HCT116 (cell line): ENCODE results near the gene HS6ST1. TPM values are rescaled to one million over a fixed set of nuclear protein-coding genes. Genes with fewer than 3 reads are reported as not detected.

Experiments
- ATAC-seq: fragments of 200-7000 bp; cut with Tn5 transposase; 2 replicates; pipeline ENCODE4 v1.9.1; 2020; ENCODE audit warnings: mild to moderate bottlenecking, moderate library complexity
- BruUV-seq: library from RNA; stranded (reverse); fragments of 400-500 nt; replicated peaks from 2 replicates; lab custom pipeline; 2021; lab: Mats Ljungman, UMichigan
- CTCF ChIA-PET: fragments of 300-600 bp; sonication (Branson Sonifier 250); formaldehyde crosslinking; loops from one replicate; lab custom pipeline; 2021; ENCODE audit warnings: antibody characterized with exemption; lab: Charles Lee
- POLR2A ChIA-PET: fragments of 300-600, 350-600 bp; sonication (Branson Sonifier 250); formaldehyde crosslinking; loops from one replicate; lab custom pipeline; 2021; ENCODE audit warnings: antibody characterized with exemption; lab: Charles Lee
- RAD21 ChIA-PET, 2 experiments: fragments of 300-600 bp; sonication (Branson Sonifier 250); formaldehyde crosslinking; loops; one replicate each; lab custom pipeline; 2023; ENCODE audit warnings: low total read pairs in 2 of 2; ENCODE audit not compliant: uncharacterized antibody in 2 of 2, unreplicated experiment in 2 of 2, low non-redundant PET in 1 of 2; lab: Charles Lee
- DNase-seq: peaks from one replicate; pipeline ENCODE4 v3.0.0-alpha.2; 2010; ENCODE audit warnings: low read depth, low spot score
- H2AFZ ChIP-seq: fragments of 200-600 bp; shearing (Covaris generic), sonication (generic); 2 replicates; pipeline ENCODE4 v1.6.1; 2017; ENCODE audit warnings: low read depth, mixed run types, mixed read lengths, antibody characterized with exemption, low read length; ENCODE audit not compliant: poor library complexity, severe bottlenecking
- H3K27ac ChIP-seq: 2 replicates; pipeline ENCODE4 v1.5.1; 2012; ENCODE audit warnings: low read depth, low read length
- H3K27me3 ChIP-seq: fragments of 200-600 bp; sonication (generic); 2 replicates; pipeline ENCODE4 v1.6.1; 2016; ENCODE audit warnings: mixed run types, low read length, mixed read lengths; ENCODE audit not compliant: insufficient read depth
- H3K36me3 ChIP-seq, 2 experiments: fragments of 200-500 bp in 1 of 2; fragments of 200-600 bp in 1 of 2; sonication (Bioruptor generic) in 1 of 2; sonication (generic) in 1 of 2; 2 replicates each; pipeline versions ENCODE4 v1.5.1 to v1.6.1; 2014 to 2016; ENCODE audit warnings: low read length in 2 of 2, inconsistent platforms in 1 of 2, mixed read lengths in 1 of 2, mixed run types in 1 of 2; ENCODE audit not compliant: insufficient read depth in 2 of 2, control insufficient read depth in 1 of 2
- H3K4me1 ChIP-seq, 2 experiments: fragments of 200-600 bp in 1 of 2; sonication (generic) in 1 of 2; 2 replicates each; pipeline versions ENCODE4 v1.5.1 to v1.6.1; 2012 to 2017; ENCODE audit warnings: low read length in 2 of 2, inconsistent platforms in 1 of 2, mild to moderate bottlenecking in 1 of 2, mixed read lengths in 1 of 2, mixed run types in 1 of 2, moderate library complexity in 1 of 2; ENCODE audit not compliant: insufficient read depth in 2 of 2, control insufficient read depth in 1 of 2
- H3K4me2 ChIP-seq: fragments of 200-600 bp; sonication (generic); 2 replicates; pipeline ENCODE4 v1.6.1; 2017; ENCODE audit warnings: mixed run types, low read length, mixed read lengths
- H3K4me3 ChIP-seq, 2 experiments: fragments of 200-600 bp in 1 of 2; sonication (generic) in 1 of 2; replicated peaks in 1 of 2; 2 replicates each; pipeline ENCODE4 v1.5.1; 2011 to 2016; ENCODE audit warnings: low read length in 2 of 2, control low read depth in 1 of 2, low read depth in 1 of 2, mild to moderate bottlenecking in 1 of 2, mixed read lengths in 1 of 2, mixed run types in 1 of 2
- H3K79me2 ChIP-seq: fragments of 200-600 bp; sonication (generic); 2 replicates; pipeline ENCODE4 v1.6.1; 2017; ENCODE audit warnings: mild to moderate bottlenecking, mixed run types, low read length, moderate library complexity, mixed read lengths; ENCODE audit not compliant: insufficient read depth
- H3K9ac ChIP-seq: fragments of 200-600 bp; sonication (generic); 2 replicates; pipeline ENCODE4 v1.6.1; 2016; ENCODE audit warnings: low read length, mixed read lengths
- H3K9me2 ChIP-seq: fragments of 200-600 bp; sonication (generic), shearing (Covaris generic); 2 replicates; pipeline ENCODE4 v1.6.1; 2017; ENCODE audit warnings: mixed run types, mild to moderate bottlenecking, moderate library complexity; ENCODE audit not compliant: insufficient read depth
- H3K9me3 ChIP-seq, 2 experiments: fragments of 200-500 bp in 1 of 2; fragments of 200-600 bp in 1 of 2; sonication (Bioruptor generic) in 1 of 2; sonication (generic) in 1 of 2; 2 replicates each; pipeline ENCODE4 v1.6.1; 2014 to 2017; ENCODE audit warnings: low read length in 2 of 2, mixed read lengths in 2 of 2, inconsistent platforms in 1 of 2, low read depth in 1 of 2, mild to moderate bottlenecking in 1 of 2, mixed run types in 1 of 2, moderate library complexity in 1 of 2; ENCODE audit not compliant: control insufficient read depth in 1 of 2, insufficient read depth in 1 of 2
- H4K20me1 ChIP-seq: fragments of 200-600 bp; sonication (generic), shearing (Covaris generic); 2 replicates; pipeline ENCODE4 v1.6.1; 2017; ENCODE audit warnings: mixed run types, mild to moderate bottlenecking, moderate library complexity; ENCODE audit not compliant: insufficient read depth
- EZH2 ChIP-seq: fragments of 200-600 bp; sonication (generic); IDR thresholded peaks from 2 replicates; pipeline ENCODE4 v1.6.1; 2017; ENCODE audit warnings: antibody characterized with exemption, mixed run types
- EZH2phosphoT487 ChIP-seq: fragments of 200-600 bp; IDR thresholded peaks from 2 replicates; pipeline ENCODE4 v1.6.1; 2018; ENCODE audit warnings: antibody characterized with exemption, borderline replicate concordance
- JUND ChIP-seq: IDR thresholded peaks from 2 replicates; pipeline ENCODE4 v1.6.1; 2012
- SIN3A ChIP-seq: IDR thresholded peaks from 2 replicates; pipeline ENCODE4 v1.6.1; 2012; ENCODE audit warnings: low read depth
- SP1 ChIP-seq: IDR thresholded peaks from 2 replicates; pipeline ENCODE4 v1.6.1; 2012; ENCODE audit warnings: low read depth
- YY1 ChIP-seq: IDR thresholded peaks from 2 replicates; pipeline ENCODE4 v1.6.1; 2011; ENCODE audit warnings: low read length, low read depth, moderate library complexity, mild to moderate bottlenecking; ENCODE audit not compliant: insufficient replicate concordance; ENCODE audit errors: extremely low read depth
- ZFX ChIP-seq: fragments of 450-650 bp; IDR thresholded peaks from 2 replicates; pipeline ENCODE4 v1.6.1; 2017
- intact Hi-C: fragments of 100-400 bp; cut with micrococcal nuclease; formaldehyde crosslinking; loops from 2 replicates; pipeline ENCODE4 v1.10.0; 2022
- total RNA-seq: library from RNA; stranded (reverse); gene quantifications from one replicate; pipeline ENCODE4 v1.2.1, GENCODE V29; 2021; ENCODE audit not compliant: unreplicated experiment
- TF ChIP-seq, protein P1 (sequence below): IDR thresholded peaks from 2 replicates; pipeline ENCODE4 v1.6.1; 2012
- TF ChIP-seq, protein P2 (sequence below): IDR thresholded peaks from 2 replicates; pipeline ENCODE4 v1.6.1; 2011; ENCODE audit warnings: mild to moderate bottlenecking, low read length, moderate library complexity; ENCODE audit not compliant: insufficient replicate concordance; ENCODE audit errors: extremely low read depth
- TF ChIP-seq, protein P3 (sequence below), 3 experiments: fragments of 200-600 bp in 1 of 3; sonication (generic) in 1 of 3; IDR thresholded peaks in 2 of 3; conservative IDR thresholded peaks in 1 of 3; 2 replicates each; pipeline ENCODE4 v1.5.1; 2012 to 2017; ENCODE audit warnings: low read depth in 2 of 3, low read length in 2 of 3, antibody characterized with exemption in 1 of 3, borderline replicate concordance in 1 of 3, control low read depth in 1 of 3, mild to moderate bottlenecking in 1 of 3, mixed read lengths in 1 of 3, mixed run types in 1 of 3, moderate library complexity in 1 of 3; ENCODE audit not compliant: insufficient read depth in 1 of 3

Gene HS6ST1
- total RNA-seq, 1 experiment from 2014 or later = 35.0 TPM

DNA sequence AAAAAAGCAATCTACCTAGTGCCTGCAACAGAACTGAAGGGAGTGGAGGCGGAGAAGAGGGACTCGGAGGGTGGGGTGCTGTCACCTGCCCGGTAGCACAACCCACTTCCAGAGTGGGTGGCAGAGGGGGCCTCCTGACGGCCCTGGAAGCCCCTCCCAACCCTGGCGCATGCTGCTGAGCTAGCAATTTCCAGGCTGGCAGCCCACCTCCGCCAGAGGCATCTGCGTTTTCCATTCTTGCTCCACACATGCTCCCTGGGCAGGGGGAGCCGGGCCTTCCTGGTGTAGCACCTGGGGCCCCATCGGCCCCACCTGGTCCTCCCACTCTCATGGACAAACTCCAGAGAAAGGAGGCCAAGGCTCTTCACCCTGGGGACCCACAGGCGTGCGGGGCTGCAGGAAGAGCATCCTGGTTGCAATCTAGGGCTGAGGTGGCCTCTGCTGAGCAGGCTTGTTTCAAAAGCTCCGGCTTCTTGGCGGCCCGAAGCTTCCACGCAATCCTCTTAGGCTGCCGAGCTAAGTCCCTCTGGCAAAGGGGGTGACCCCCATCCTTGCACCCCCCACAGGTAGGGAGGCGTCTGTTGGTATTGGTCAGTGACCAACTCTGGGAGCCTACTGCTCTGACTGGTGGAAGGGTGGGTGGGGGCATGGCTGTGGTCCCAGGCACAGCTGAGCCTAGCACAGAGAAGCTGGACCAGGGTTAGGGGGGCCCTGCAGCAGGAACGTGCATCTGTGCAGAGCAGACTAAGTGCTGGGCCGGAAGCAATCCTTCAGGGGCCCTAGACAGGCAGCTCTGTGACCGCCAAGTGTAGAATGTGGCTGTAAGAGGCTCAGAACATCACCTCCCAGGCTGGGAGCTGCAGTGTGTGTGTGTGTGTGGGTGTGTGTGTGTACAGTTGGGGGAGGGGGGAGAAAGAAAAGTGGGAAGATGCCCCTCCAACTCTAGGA, 2.6 kb downstream of the HS6ST1 start:
- peaks cover 0 to 12% of the 10 kb centered on the region in 2 experiments; a peak in 2 of 4 replicates for H3K36me3 ChIP-seq
- POLR2A ChIA-PET = no interaction called here
- CTCF ChIA-PET = no interaction called here
- peaks cover 67% of the 10 kb centered on the region for H3K79me2 ChIP-seq
- no peak overlapping the region for H3K9ac ChIP-seq
- ATAC-seq (no peak), DNase-seq (no peak)
- no peak overlapping the region for H2AFZ ChIP-seq
- BruUV-seq = TSS peak; percentile 37
- RAD21 ChIA-PET = no interaction called here
- H3K4me3 ChIP-seq = no peak overlapping the region
- H3K4me1 ChIP-seq = peaks cover 15 to 27% of the 10 kb centered on the region in 2 experiments; a peak in 3 of 4 replicates
- H3K9me2 ChIP-seq = no peaks in the 10 kb centered on the region
- no peak for TF ChIP-seq ZFX
- TF ChIP-seq, protein P1, sequence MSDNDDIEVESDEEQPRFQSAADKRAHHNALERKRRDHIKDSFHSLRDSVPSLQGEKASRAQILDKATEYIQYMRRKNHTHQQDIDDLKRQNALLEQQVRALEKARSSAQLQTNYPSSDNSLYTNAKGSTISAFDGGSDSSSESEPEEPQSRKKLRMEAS = no peak
- TF ChIP-seq SP1 = no peak
- TF ChIP-seq, protein P2, sequence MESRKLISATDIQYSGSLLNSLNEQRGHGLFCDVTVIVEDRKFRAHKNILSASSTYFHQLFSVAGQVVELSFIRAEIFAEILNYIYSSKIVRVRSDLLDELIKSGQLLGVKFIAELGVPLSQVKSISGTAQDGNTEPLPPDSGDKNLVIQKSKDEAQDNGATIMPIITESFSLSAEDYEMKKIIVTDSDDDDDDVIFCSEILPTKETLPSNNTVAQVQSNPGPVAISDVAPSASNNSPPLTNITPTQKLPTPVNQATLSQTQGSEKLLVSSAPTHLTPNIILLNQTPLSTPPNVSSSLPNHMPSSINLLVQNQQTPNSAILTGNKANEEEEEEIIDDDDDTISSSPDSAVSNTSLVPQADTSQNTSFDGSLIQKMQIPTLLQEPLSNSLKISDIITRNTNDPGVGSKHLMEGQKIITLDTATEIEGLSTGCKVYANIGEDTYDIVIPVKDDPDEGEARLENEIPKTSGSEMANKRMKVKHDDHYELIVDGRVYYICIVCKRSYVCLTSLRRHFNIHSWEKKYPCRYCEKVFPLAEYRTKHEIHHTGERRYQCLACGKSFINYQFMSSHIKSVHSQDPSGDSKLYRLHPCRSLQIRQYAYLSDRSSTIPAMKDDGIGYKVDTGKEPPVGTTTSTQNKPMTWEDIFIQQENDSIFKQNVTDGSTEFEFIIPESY = no peak
- no peak for TF ChIP-seq EZH2
- TF ChIP-seq EZH2phosphoT487 = no peak
- TF ChIP-seq, protein P3, sequence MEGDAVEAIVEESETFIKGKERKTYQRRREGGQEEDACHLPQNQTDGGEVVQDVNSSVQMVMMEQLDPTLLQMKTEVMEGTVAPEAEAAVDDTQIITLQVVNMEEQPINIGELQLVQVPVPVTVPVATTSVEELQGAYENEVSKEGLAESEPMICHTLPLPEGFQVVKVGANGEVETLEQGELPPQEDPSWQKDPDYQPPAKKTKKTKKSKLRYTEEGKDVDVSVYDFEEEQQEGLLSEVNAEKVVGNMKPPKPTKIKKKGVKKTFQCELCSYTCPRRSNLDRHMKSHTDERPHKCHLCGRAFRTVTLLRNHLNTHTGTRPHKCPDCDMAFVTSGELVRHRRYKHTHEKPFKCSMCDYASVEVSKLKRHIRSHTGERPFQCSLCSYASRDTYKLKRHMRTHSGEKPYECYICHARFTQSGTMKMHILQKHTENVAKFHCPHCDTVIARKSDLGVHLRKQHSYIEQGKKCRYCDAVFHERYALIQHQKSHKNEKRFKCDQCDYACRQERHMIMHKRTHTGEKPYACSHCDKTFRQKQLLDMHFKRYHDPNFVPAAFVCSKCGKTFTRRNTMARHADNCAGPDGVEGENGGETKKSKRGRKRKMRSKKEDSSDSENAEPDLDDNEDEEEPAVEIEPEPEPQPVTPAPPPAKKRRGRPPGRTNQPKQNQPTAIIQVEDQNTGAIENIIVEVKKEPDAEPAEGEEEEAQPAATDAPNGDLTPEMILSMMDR (IDR thresholded peaks at IDR 0.05 in 2 of 3, conservative IDR thresholded peaks at IDR 0.05 in 1 of 3; ENCODE audit: borderline replicate concordance in 1 of 3, insufficient read depth in 1 of 3, low read depth in 2 of 3, low read length in 2 of 3) = no peak
- no peak for TF ChIP-seq YY1
- no peak for TF ChIP-seq JUND
- no peak for TF ChIP-seq SIN3A
- TF ChIP-seq, all 23 proteins: peak for 0
- Histone ChIP-seq H4K20me1 (peaks cover 6% of the 10 kb centered on the region; the same call in 1 of the 2 replicates), H3K27ac (no peak overlapping the region; the same call in 1 of the 2 replicates), H3K4me2 (peak overlapping the region; percentile 96; the same call in 1 of the 2 replicates), H3K27me3 (no peaks in the 10 kb centered on the region), H3K9me3 (no peaks in the 10 kb centered on the region)
- intact Hi-C loops = loop anchor here (10.0 kb wide), 1 partner anchor 251 kb away; no protein-coding TSS in a partner anchor
